ENCODE results near the gene PDE3A. TPM values are rescaled to one million over a fixed set of nuclear protein-coding genes. Genes with fewer than 3 reads are reported as not detected.

PDE3A gene
- polyA plus RNA-seq, 1 of the 3 experiments (the other 2 are of a cell fraction) = 0.67 TPM

DNA sequence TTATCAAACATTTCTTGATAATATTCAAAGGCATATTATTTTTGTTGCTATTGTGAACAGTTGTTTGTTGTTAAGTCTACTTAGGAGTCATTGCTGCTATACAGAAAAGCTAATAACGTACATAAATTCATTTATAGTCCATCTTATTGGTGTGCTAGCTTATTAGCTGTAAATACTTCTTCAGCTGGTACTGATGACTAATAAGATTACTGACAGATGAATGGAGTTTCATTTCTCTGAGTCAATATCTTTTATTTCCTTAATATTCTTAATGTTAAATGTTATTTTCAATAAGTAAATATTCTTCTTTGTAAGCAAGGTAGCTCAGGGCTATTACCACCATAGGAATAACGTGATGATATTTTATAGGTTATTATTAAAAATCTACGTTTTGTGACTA lies 187.4 kb downstream of the PDE3A start:
- Histone ChIP-seq H3K27ac (ENCODE audit: low read depth in 2 of 2, low read length in 1 of 2) (no peak overlapping the region), H3K36me3 (replicated peaks in 1 of 2; ENCODE audit: control insufficient read depth in 1 of 2, insufficient read depth in 2 of 2, low read length in 1 of 2) (peaks cover 0 to 14% of the 10 kb centered on the region in 2 experiments), H3K79me2 (ENCODE audit: insufficient read depth) (peaks cover 12% of the 10 kb centered on the region), H4K20me1 (ENCODE audit: insufficient read depth) (no peaks in the 10 kb centered on the region), H3K4me3 (ENCODE audit: low read depth in 2 of 2, low read length in 1 of 2) (no peak overlapping the region), H3K4me2 (no peak overlapping the region), H3K9me3 (no peaks in the 10 kb centered on the region), H2AFZ (ENCODE audit: low read depth) (no peak overlapping the region), H3K4me1 (ENCODE audit: control insufficient read depth in 1 of 2, insufficient read depth in 2 of 2, low read depth in 1 of 2, low read length in 1 of 2) (no peaks in the 10 kb centered on the region; a peak in 1 of 4 replicates), H3K27me3 (ENCODE audit: insufficient read depth) (no peaks in the 10 kb centered on the region), H3K9ac (no peak overlapping the region), H3F3A (replicated peaks; ENCODE audit: insufficient read depth) (peaks cover 7% of the 10 kb centered on the region), H3K9me2 (no peaks in the 10 kb centered on the region)
- TF ChIP-seq RAD21 (IDR thresholded peaks at IDR 0.05; ENCODE audit: low read length) (no peak), POLR2AphosphoS5 (IDR thresholded peaks at IDR 0.05; ENCODE audit: low read depth, low read length) (no peak), EP300 (IDR thresholded peaks at IDR 0.05; ENCODE audit: borderline replicate concordance in 1 of 2, low read depth in 1 of 2, low read length in 1 of 2) (no peak), RXRA (IDR thresholded peaks at IDR 0.05; ENCODE audit: borderline replicate concordance, low read depth) (no peak), EZH2phosphoT487 (IDR thresholded peaks at IDR 0.05; ENCODE audit: borderline replicate concordance, low read depth) (no peak), FOXJ3 (CRISPR knock-in tag; IDR thresholded peaks at IDR 0.05) (no peak), TAF1 (IDR thresholded peaks at IDR 0.05; ENCODE audit: borderline replicate concordance, low read depth, low read length) (no peak), NFIC (IDR thresholded peaks at IDR 0.05; ENCODE audit: borderline replicate concordance) (no peak), FOSL2 (IDR thresholded peaks at IDR 0.05; ENCODE audit: borderline replicate concordance, low read depth) (no peak), RCOR1 (IDR thresholded peaks at IDR 0.05; ENCODE audit: low read length) (no peak), CHD2 (IDR thresholded peaks at IDR 0.05; ENCODE audit: low read length, partially characterized antibody) (no peak), RFX5 (IDR thresholded peaks at IDR 0.05; ENCODE audit: low read length) (no peak)
- TF ChIP-seq, protein P1, sequence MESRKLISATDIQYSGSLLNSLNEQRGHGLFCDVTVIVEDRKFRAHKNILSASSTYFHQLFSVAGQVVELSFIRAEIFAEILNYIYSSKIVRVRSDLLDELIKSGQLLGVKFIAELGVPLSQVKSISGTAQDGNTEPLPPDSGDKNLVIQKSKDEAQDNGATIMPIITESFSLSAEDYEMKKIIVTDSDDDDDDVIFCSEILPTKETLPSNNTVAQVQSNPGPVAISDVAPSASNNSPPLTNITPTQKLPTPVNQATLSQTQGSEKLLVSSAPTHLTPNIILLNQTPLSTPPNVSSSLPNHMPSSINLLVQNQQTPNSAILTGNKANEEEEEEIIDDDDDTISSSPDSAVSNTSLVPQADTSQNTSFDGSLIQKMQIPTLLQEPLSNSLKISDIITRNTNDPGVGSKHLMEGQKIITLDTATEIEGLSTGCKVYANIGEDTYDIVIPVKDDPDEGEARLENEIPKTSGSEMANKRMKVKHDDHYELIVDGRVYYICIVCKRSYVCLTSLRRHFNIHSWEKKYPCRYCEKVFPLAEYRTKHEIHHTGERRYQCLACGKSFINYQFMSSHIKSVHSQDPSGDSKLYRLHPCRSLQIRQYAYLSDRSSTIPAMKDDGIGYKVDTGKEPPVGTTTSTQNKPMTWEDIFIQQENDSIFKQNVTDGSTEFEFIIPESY (IDR thresholded peaks at IDR 0.05; ENCODE audit: borderline replicate concordance, low read depth) = no peak
- TF ChIP-seq, protein P2, sequence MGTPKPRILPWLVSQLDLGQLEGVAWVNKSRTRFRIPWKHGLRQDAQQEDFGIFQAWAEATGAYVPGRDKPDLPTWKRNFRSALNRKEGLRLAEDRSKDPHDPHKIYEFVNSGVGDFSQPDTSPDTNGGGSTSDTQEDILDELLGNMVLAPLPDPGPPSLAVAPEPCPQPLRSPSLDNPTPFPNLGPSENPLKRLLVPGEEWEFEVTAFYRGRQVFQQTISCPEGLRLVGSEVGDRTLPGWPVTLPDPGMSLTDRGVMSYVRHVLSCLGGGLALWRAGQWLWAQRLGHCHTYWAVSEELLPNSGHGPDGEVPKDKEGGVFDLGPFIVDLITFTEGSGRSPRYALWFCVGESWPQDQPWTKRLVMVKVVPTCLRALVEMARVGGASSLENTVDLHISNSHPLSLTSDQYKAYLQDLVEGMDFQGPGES (IDR thresholded peaks at IDR 0.05; ENCODE audit: low read depth, low read length) = no peak
- TF ChIP-seq, protein P3, sequence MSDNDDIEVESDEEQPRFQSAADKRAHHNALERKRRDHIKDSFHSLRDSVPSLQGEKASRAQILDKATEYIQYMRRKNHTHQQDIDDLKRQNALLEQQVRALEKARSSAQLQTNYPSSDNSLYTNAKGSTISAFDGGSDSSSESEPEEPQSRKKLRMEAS (IDR thresholded peaks at IDR 0.05; ENCODE audit: low read depth) = no peak
- POLR2A ChIA-PET = no interaction called here
- 78% methylated on average over 3 of the region's 3 CpGs for WGBS (ENCODE audit: low lambda C conversion rate)
- CTCF ChIA-PET = interaction anchor here (1.2 to 1.8 kb wide), 2 partner anchors 9 to 91 kb away, joined by 3 to 4 read pairs; no protein-coding TSS in a partner anchor
- DNase-seq = no peak

All from SK-N-SH (cell line).